ENCODE data around the gene NSF. TPM values are rescaled to one million over a fixed set of nuclear protein-coding genes. Genes with fewer than 3 reads are reported as not detected.

The NSF gene
- total RNA-seq, 1 experiment from 2014 or later, result 35.9 TPM

GRCh38 chr17:46794318-46794717 lies 203.8 kb downstream of the NSF start:
- CTCF ChIA-PET, result no interaction called here
- no peaks in the 10 kb centered on the region for H3K36me3 ChIP-seq (ENCODE audit: insufficient read depth, low read length, poor library complexity, severe bottlenecking)
- intact Hi-C loops (cut with micrococcal nuclease; ENCODE audit: unreplicated experiment), result no loop called here
- POLR2A ChIA-PET (ENCODE audit: low non-redundant PET), result no interaction called here
- no peaks in the 10 kb centered on the region for H3K9me3 ChIP-seq (ENCODE audit: low read depth, low read length, poor library complexity, severe bottlenecking)
- no peak overlapping the region for H3K27ac ChIP-seq (ENCODE audit: low read depth, low read length, poor library complexity, severe bottlenecking)
- H3K27me3 ChIP-seq (replicated peaks; ENCODE audit: insufficient read depth, low read depth, low read length, poor library complexity), result no peaks in the 10 kb centered on the region
- no peaks in the 10 kb centered on the region for H3K4me1 ChIP-seq (ENCODE audit: insufficient read depth, low read length, poor library complexity, severe bottlenecking)
- TF ChIP-seq EZH2 (IDR thresholded peaks at IDR 0.05; ENCODE audit: borderline replicate concordance, low read depth, low read length, poor library complexity, severe bottlenecking), result no peak
- no peak for TF ChIP-seq CTCF (conservative IDR thresholded peaks at IDR 0.05; ENCODE audit: low read depth, low read length)
- H3K4me3 ChIP-seq (ENCODE audit: low read depth, low read length, poor library complexity, severe bottlenecking), result no peak overlapping the region
- DNase-seq (ENCODE audit: low spot score), result no peak
- BruUV-seq (replicated peaks), result no TSS peak

DNA sequence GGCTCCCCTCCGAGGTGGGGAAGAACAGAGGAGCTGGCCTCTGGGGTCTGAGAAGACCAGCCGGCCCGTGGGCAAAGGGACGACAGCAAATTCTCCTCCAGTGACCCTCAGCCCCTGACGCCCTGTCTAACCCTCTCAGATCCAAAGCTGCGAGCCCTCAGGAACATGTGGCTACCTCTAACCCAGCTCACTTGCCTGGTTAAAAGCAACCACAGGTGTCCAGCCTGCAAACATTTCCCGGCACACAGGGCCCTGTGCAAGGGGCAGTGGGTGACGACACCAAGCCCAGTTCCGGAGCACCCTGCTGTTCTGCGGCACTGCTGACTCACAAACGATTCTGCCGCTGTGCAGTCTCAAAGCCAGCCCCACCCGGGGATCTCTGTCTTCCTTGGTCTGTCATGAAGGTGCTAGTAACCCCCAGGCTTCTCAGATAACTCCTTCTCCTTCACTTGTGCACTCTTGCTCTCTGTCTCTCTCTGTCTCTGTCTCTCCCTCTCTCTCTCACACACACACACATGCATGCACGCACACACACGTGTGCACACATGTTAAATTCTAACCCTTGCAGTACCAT lies 205.0 kb downstream of the NSF start:
- Histone ChIP-seq H3K4me1 (ENCODE audit: insufficient read depth, low read length, poor library complexity, severe bottlenecking) (no peaks in the 10 kb centered on the region), H3K9me3 (ENCODE audit: low read depth, low read length, poor library complexity, severe bottlenecking) (no peaks in the 10 kb centered on the region), H3K27ac (ENCODE audit: low read depth, low read length, poor library complexity, severe bottlenecking) (no peak overlapping the region), H3K4me3 (ENCODE audit: low read depth, low read length, poor library complexity, severe bottlenecking) (no peak overlapping the region), H3K36me3 (ENCODE audit: insufficient read depth, low read length, poor library complexity, severe bottlenecking) (no peaks in the 10 kb centered on the region), H3K27me3 (replicated peaks; ENCODE audit: insufficient read depth, low read depth, low read length, poor library complexity) (no peaks in the 10 kb centered on the region)
- no TSS peak for BruUV-seq (replicated peaks)
- CTCF ChIA-PET, result no interaction called here
- intact Hi-C loops (cut with micrococcal nuclease; ENCODE audit: unreplicated experiment), result no loop called here
- peak; percentile 31 for DNase-seq (ENCODE audit: low spot score)
- POLR2A ChIA-PET (ENCODE audit: low non-redundant PET), result no interaction called here
- no peak for TF ChIP-seq CTCF (conservative IDR thresholded peaks at IDR 0.05; ENCODE audit: low read depth, low read length)
- no peak for TF ChIP-seq EZH2 (IDR thresholded peaks at IDR 0.05; ENCODE audit: borderline replicate concordance, low read depth, low read length, poor library complexity, severe bottlenecking)

DNA sequence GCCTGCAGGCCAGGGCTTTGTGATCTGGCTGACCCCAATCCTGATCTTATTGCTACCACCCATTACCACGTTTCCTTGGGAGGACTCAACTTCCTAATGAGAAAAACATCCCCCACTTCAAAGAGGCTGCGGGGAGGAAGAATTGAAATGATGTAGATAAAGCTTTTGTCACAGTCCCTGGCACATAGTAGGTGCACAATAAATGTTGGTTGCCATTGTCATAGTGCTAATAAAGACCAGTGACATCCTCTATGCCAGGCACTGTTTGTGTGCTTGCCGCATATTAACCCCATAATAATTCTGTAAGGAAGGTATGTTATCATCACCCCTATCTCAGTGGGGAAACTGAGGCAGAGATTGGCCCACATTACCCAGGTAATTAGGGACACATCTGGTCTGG lies 205.6 kb downstream of the NSF start:
- TF ChIP-seq CTCF (conservative IDR thresholded peaks at IDR 0.05; ENCODE audit: low read depth, low read length) (no peak), EZH2 (IDR thresholded peaks at IDR 0.05; ENCODE audit: borderline replicate concordance, low read depth, low read length, poor library complexity, severe bottlenecking) (no peak)
- no TSS peak for BruUV-seq (replicated peaks)

More for the DNA sequence above, 205.6 kb downstream of the NSF start:
- DNase-seq (ENCODE audit: low spot score), result no peak
- Histone ChIP-seq H3K4me1 (ENCODE audit: insufficient read depth, low read length, poor library complexity, severe bottlenecking) (no peaks in the 10 kb centered on the region), H3K9me3 (ENCODE audit: low read depth, low read length, poor library complexity, severe bottlenecking) (no peaks in the 10 kb centered on the region), H3K4me3 (ENCODE audit: low read depth, low read length, poor library complexity, severe bottlenecking) (no peak overlapping the region), H3K27me3 (replicated peaks; ENCODE audit: insufficient read depth, low read depth, low read length, poor library complexity) (no peaks in the 10 kb centered on the region), H3K27ac (ENCODE audit: low read depth, low read length, poor library complexity, severe bottlenecking) (no peak overlapping the region), H3K36me3 (ENCODE audit: insufficient read depth, low read length, poor library complexity, severe bottlenecking) (no peaks in the 10 kb centered on the region)
- POLR2A ChIA-PET (ENCODE audit: low non-redundant PET), result no interaction called here
- CTCF ChIA-PET, result no interaction called here
- intact Hi-C loops (cut with micrococcal nuclease; ENCODE audit: unreplicated experiment), result no loop called here

Measured in A673 (cell line).